ENCODE results near the gene XRCC1. TPM values are rescaled to one million over a fixed set of nuclear protein-coding genes. Genes with fewer than 3 reads are reported as not detected.

Gene XRCC1, protein sequence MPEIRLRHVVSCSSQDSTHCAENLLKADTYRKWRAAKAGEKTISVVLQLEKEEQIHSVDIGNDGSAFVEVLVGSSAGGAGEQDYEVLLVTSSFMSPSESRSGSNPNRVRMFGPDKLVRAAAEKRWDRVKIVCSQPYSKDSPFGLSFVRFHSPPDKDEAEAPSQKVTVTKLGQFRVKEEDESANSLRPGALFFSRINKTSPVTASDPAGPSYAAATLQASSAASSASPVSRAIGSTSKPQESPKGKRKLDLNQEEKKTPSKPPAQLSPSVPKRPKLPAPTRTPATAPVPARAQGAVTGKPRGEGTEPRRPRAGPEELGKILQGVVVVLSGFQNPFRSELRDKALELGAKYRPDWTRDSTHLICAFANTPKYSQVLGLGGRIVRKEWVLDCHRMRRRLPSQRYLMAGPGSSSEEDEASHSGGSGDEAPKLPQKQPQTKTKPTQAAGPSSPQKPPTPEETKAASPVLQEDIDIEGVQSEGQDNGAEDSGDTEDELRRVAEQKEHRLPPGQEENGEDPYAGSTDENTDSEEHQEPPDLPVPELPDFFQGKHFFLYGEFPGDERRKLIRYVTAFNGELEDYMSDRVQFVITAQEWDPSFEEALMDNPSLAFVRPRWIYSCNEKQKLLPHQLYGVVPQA
- 24.7 and 30.3 TPM in 2 replicates for polyA plus RNA-seq (2012; rRNA removed)
- polyA plus RNA-seq (2012; cell fraction: cytosol; rRNA removed), result 13.2 and 16.4 TPM in 2 replicates
- polyA plus RNA-seq (2012; cell fraction: nucleus; rRNA removed), result 20.2 and 25.7 TPM in 2 replicates

DNA sequence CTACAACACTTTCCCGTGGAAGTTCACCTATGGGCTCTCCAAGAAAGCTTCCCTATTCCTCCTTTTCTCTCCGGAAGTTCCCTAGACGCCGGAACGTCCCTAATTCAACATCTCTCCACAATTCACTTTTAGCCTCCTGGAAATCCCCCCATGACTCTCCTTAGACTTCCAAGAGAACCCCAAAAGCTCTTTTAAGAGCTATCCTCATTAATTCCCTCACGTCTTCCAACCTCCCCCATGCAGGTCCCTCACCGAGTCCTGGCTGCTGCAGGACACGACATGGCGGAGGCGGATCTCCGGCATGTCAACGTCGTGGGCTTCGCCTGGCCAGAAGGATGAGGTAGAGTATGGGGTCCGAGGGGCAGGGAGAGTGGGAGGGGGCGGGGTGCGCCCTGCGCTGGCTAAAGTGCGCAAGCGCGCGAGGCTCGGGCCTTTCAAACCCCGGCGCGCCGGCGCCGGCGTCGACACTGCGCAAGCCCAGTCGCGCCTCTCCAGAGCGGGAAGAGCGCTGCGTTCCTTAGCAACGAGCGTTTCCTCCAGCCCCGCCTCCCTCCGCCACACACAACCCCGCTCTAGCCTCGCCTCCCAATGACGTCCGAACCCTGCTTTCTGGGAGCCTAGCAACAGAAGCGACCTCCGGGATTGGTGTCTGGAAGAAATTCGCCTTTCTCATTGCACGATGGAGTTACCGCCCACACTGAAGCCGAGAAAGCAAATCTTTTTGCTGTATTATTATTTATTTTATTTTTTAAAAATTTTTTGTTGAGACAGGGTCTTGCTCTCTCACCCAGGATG, at the start of gene XRCC1, which contains the start of gene PINLYP:
Gene XRCC1, minus strand, starts transcription at position 372 of the 795 bp plus-strand sequence. Its CDS starts 69 bp downstream, at position 303.
Gene PINLYP, plus strand, starts transcription at position 646 of the 795 bp plus-strand sequence. CDS start 1,391 bp downstream, outside the sequence.
- under 1% methylated on average over 27 of the region's 51 CpGs for WGBS (ENCODE audit: low lambda C conversion rate)
- ChIA-PET POLR2A (interaction anchor here (1.7 kb wide), 1 partner anchor 21 kb away, joined by 4 read pairs; the partner anchor contains the start of gene ZNF576), CTCF (interaction anchor here (0.9 to 3.7 kb wide), 4 partner anchors 9 to 40 kb away, joined by 3 to 43 read pairs (median 8); no protein-coding TSS in a partner anchor)
- Histone ChIP-seq H3K9me3 (no peaks in the 10 kb centered on the region), H3K9ac (peak within 1 kb of the TSS; percentile 96), H3K36me3 (replicated peaks in 1 of 2; ENCODE audit: control insufficient read depth in 1 of 2, insufficient read depth in 2 of 2, low read length in 1 of 2) (peaks cover 0 to 9% of the 10 kb centered on the region in 2 experiments), H3K4me1 (ENCODE audit: control insufficient read depth in 1 of 2, insufficient read depth in 2 of 2, low read depth in 1 of 2, low read length in 1 of 2) (peaks cover 0 to 15% of the 10 kb centered on the region in 2 experiments; a peak in 1 of 4 replicates), H3K4me3 (ENCODE audit: low read depth in 2 of 2, low read length in 1 of 2) (peak within 1 kb of the TSS; percentile 75 to 91), H3K27me3 (ENCODE audit: insufficient read depth) (no peaks in the 10 kb centered on the region), H2AFZ (ENCODE audit: low read depth) (peak within 1 kb of the TSS; percentile 100), H4K20me1 (ENCODE audit: insufficient read depth) (no peaks in the 10 kb centered on the region), H3K27ac (ENCODE audit: low read depth in 2 of 2, low read length in 1 of 2) (peak within 1 kb of the TSS; percentile 80 to 87), H3K79me2 (ENCODE audit: insufficient read depth) (peaks cover 27% of the 10 kb centered on the region; the same call in 1 of the 2 replicates), H3F3A (replicated peaks; ENCODE audit: insufficient read depth) (no peaks in the 10 kb centered on the region), H3K4me2 (peak within 1 kb of the TSS; percentile 93), H3K9me2 (no peaks in the 10 kb centered on the region)
- peak; percentile 95 for DNase-seq
- TF ChIP-seq FOXM1 (IDR thresholded peaks at IDR 0.05; ENCODE audit: low read depth) (no peak), MXI1 (IDR thresholded peaks at IDR 0.05; ENCODE audit: low read depth, low read length) (peak; percentile 57), NRF1 (IDR thresholded peaks at IDR 0.05; ENCODE audit: low read depth, low read length) (peak; percentile 97), YY1 (IDR thresholded peaks at IDR 0.05; ENCODE audit: low read depth) (peak; percentile 19; the same call in 1 of the 2 replicates), CHD2 (IDR thresholded peaks at IDR 0.05; ENCODE audit: low read length, partially characterized antibody) (no peak), POLR2AphosphoS5 (IDR thresholded peaks at IDR 0.05; ENCODE audit: low read depth, low read length) (no peak), RCOR1 (IDR thresholded peaks at IDR 0.05; ENCODE audit: low read length) (no peak), TEAD4 (IDR thresholded peaks at IDR 0.05; ENCODE audit: borderline replicate concordance, insufficient read depth) (no peak), GATA2 (CRISPR knock-in tag; IDR thresholded peaks at IDR 0.05) (no peak), FOSL2 (IDR thresholded peaks at IDR 0.05; ENCODE audit: borderline replicate concordance, low read depth) (no peak), SMC3 (IDR thresholded peaks at IDR 0.05; ENCODE audit: low read depth, low read length) (no peak), MEF2A (IDR thresholded peaks at IDR 0.05; ENCODE audit: borderline replicate concordance, low read depth) (no peak), ELF1 (IDR thresholded peaks at IDR 0.05) (no peak), EP300 (IDR thresholded peaks at IDR 0.05; ENCODE audit: borderline replicate concordance in 1 of 2, low read depth in 1 of 2, low read length in 1 of 2) (peak in 1 of 2 experiments; percentile 47; a peak in 1 of 4 replicates), NFIC (IDR thresholded peaks at IDR 0.05; ENCODE audit: borderline replicate concordance) (no peak), GABPA (IDR thresholded peaks at IDR 0.05; ENCODE audit: low read depth) (no peak)
- TF ChIP-seq, protein P1, sequence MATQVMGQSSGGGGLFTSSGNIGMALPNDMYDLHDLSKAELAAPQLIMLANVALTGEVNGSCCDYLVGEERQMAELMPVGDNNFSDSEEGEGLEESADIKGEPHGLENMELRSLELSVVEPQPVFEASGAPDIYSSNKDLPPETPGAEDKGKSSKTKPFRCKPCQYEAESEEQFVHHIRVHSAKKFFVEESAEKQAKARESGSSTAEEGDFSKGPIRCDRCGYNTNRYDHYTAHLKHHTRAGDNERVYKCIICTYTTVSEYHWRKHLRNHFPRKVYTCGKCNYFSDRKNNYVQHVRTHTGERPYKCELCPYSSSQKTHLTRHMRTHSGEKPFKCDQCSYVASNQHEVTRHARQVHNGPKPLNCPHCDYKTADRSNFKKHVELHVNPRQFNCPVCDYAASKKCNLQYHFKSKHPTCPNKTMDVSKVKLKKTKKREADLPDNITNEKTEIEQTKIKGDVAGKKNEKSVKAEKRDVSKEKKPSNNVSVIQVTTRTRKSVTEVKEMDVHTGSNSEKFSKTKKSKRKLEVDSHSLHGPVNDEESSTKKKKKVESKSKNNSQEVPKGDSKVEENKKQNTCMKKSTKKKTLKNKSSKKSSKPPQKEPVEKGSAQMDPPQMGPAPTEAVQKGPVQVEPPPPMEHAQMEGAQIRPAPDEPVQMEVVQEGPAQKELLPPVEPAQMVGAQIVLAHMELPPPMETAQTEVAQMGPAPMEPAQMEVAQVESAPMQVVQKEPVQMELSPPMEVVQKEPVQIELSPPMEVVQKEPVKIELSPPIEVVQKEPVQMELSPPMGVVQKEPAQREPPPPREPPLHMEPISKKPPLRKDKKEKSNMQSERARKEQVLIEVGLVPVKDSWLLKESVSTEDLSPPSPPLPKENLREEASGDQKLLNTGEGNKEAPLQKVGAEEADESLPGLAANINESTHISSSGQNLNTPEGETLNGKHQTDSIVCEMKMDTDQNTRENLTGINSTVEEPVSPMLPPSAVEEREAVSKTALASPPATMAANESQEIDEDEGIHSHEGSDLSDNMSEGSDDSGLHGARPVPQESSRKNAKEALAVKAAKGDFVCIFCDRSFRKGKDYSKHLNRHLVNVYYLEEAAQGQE (IDR thresholded peaks at IDR 0.05; ENCODE audit: low read depth, low read length), result no peak
- TF ChIP-seq, protein P2, sequence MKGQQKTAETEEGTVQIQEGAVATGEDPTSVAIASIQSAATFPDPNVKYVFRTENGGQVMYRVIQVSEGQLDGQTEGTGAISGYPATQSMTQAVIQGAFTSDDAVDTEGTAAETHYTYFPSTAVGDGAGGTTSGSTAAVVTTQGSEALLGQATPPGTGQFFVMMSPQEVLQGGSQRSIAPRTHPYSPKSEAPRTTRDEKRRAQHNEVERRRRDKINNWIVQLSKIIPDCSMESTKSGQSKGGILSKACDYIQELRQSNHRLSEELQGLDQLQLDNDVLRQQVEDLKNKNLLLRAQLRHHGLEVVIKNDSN (IDR thresholded peaks at IDR 0.05; ENCODE audit: borderline replicate concordance, low read depth), result no peak
- TF ChIP-seq, protein P3, sequence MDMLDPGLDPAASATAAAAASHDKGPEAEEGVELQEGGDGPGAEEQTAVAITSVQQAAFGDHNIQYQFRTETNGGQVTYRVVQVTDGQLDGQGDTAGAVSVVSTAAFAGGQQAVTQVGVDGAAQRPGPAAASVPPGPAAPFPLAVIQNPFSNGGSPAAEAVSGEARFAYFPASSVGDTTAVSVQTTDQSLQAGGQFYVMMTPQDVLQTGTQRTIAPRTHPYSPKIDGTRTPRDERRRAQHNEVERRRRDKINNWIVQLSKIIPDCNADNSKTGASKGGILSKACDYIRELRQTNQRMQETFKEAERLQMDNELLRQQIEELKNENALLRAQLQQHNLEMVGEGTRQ (IDR thresholded peaks at IDR 0.05; ENCODE audit: borderline replicate concordance, low read depth, low read length), result no peak
- TF ChIP-seq, protein P4, sequence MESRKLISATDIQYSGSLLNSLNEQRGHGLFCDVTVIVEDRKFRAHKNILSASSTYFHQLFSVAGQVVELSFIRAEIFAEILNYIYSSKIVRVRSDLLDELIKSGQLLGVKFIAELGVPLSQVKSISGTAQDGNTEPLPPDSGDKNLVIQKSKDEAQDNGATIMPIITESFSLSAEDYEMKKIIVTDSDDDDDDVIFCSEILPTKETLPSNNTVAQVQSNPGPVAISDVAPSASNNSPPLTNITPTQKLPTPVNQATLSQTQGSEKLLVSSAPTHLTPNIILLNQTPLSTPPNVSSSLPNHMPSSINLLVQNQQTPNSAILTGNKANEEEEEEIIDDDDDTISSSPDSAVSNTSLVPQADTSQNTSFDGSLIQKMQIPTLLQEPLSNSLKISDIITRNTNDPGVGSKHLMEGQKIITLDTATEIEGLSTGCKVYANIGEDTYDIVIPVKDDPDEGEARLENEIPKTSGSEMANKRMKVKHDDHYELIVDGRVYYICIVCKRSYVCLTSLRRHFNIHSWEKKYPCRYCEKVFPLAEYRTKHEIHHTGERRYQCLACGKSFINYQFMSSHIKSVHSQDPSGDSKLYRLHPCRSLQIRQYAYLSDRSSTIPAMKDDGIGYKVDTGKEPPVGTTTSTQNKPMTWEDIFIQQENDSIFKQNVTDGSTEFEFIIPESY (IDR thresholded peaks at IDR 0.05; ENCODE audit: borderline replicate concordance, low read depth), result no peak
- TF ChIP-seq, protein P5, sequence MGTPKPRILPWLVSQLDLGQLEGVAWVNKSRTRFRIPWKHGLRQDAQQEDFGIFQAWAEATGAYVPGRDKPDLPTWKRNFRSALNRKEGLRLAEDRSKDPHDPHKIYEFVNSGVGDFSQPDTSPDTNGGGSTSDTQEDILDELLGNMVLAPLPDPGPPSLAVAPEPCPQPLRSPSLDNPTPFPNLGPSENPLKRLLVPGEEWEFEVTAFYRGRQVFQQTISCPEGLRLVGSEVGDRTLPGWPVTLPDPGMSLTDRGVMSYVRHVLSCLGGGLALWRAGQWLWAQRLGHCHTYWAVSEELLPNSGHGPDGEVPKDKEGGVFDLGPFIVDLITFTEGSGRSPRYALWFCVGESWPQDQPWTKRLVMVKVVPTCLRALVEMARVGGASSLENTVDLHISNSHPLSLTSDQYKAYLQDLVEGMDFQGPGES (IDR thresholded peaks at IDR 0.05; ENCODE audit: low read depth, low read length), result no peak

Data from SK-N-SH (cell line).